Measurements from ENCODE around the gene CDK14. TPM values are rescaled to one million over a fixed set of nuclear protein-coding genes. Genes with fewer than 3 reads are reported as not detected.

The CDK14 gene
- total and polyA plus RNA-seq, 2 of the 8 experiments (the other 6 are each of a cell fraction or from before 2014, with no cell fraction given) = 5.5 to 47.3 TPM

GRCh38 chr7:90835861-90836260 is 239.7 kb downstream of the CDK14 start:
- Histone ChIP-seq H3K4me3 (ENCODE audit: extremely low read depth in 1 of 4, insufficient read depth in 2 of 4, low read depth in 3 of 4, low read length in 4 of 4) (no peak overlapping the region), H3K4me2 (ENCODE audit: insufficient read depth in 1 of 2, low read depth in 2 of 2, low read length in 2 of 2) (no peak overlapping the region), H2BK12ac (ENCODE audit: low read depth, low read length) (no peak overlapping the region), H3K18ac (ENCODE audit: extremely low read depth, low read length) (no peak overlapping the region), H3K23me2 (ENCODE audit: low read depth, low read length) (no peaks in the 10 kb centered on the region), H3K14ac (ENCODE audit: insufficient read length) (no peak overlapping the region), H3K79me2 (ENCODE audit: control insufficient read depth in 1 of 2, insufficient read depth in 2 of 2, low read length in 2 of 2) (no peaks in the 10 kb centered on the region), H4K91ac (replicated peaks; ENCODE audit: insufficient read length, low read length) (no peak overlapping the region), H2AK5ac (ENCODE audit: low read depth, low read length) (no peak overlapping the region), H2BK5ac (ENCODE audit: low read depth, low read length) (no peak overlapping the region), H4K5ac (ENCODE audit: insufficient read length, low read depth, low read length) (no peak overlapping the region), H3K36me3 (ENCODE audit: control insufficient read depth in 2 of 4, insufficient read depth in 4 of 4, low read length in 3 of 4) (no peaks in the 10 kb centered on the region; a peak in 1 of 8 replicates), H2BK15ac (ENCODE audit: low read length) (no peak overlapping the region), H4K20me1 (replicated peaks in 1 of 2; ENCODE audit: control insufficient read depth in 1 of 2, insufficient read depth in 2 of 2, low read length in 2 of 2) (no peaks in the 10 kb centered on the region), H2AFZ (ENCODE audit: low read length) (no peak overlapping the region), H2BK120ac (replicated peaks; ENCODE audit: low read depth, low read length) (no peak overlapping the region), H3K23ac (ENCODE audit: insufficient read length) (no peak overlapping the region), H2BK20ac (ENCODE audit: low read length) (no peak overlapping the region), H3K27ac (ENCODE audit: low read depth, low read length) (no peak overlapping the region), H4K8ac (ENCODE audit: extremely low read depth, insufficient read depth, low read length) (no peak overlapping the region), H3K9ac (replicated peaks in 1 of 4; ENCODE audit: extremely low read depth in 1 of 4, low read depth in 3 of 4, low read length in 3 of 4) (no peak overlapping the region), H3K4me1 (replicated peaks in 1 of 4; ENCODE audit: control insufficient read depth in 3 of 4, insufficient read depth in 4 of 4, low read length in 3 of 4) (no peaks in the 10 kb centered on the region), H3K4ac (replicated peaks; ENCODE audit: insufficient read length, low read depth, low read length) (no peak overlapping the region), H3K79me1 (ENCODE audit: low read depth, low read length) (no peaks in the 10 kb centered on the region), H3K56ac (replicated peaks; ENCODE audit: insufficient read length, low read depth, low read length) (no peak overlapping the region), H3K9me3 (ENCODE audit: insufficient read depth in 2 of 2, low read depth in 1 of 2, low read length in 1 of 2) (peaks cover 0 to 11% of the 10 kb centered on the region in 2 experiments; a peak in 2 of 4 replicates), H3K27me3 (replicated peaks in 1 of 4; ENCODE audit: control insufficient read depth in 3 of 4, extremely low read depth in 1 of 4, insufficient read depth in 3 of 4, low read length in 3 of 4) (no peaks in the 10 kb centered on the region)
- WGBS, 2 experiments (ENCODE audit: extremely low coverage in 1 of 2, insufficient coverage in 1 of 2, insufficient read length in 1 of 2, insufficient replicate concordance in 2 of 2, low coverage in 1 of 2, low lambda C conversion rate in 2 of 2, missing lambda C conversion rate in 1 of 2) = 87% methylated on average over 1 of the region's 1 CpG; no CpG with 5 or more reads in 1 of the 2 experiments
- FAIRE-seq (no peak), DNase-seq (ENCODE audit: low read depth in 1 of 2, low spot score in 2 of 2) (no peak)
- CTCF ChIA-PET (ENCODE audit: partially characterized antibody) = interaction anchor here (0.5 kb wide), 1 partner anchor 85 kb away, joined by 3 read pairs; no protein-coding TSS in a partner anchor
- POLR2A ChIA-PET (ENCODE audit: partially characterized antibody) = no interaction called here
- TF ChIP-seq TAF1 (IDR thresholded peaks at IDR 0.05; ENCODE audit: low read depth, low read length) (no peak), CHD1 (IDR thresholded peaks at IDR 0.05; ENCODE audit: low read depth, low read length) (no peak), KDM1A (IDR thresholded peaks at IDR 0.05; ENCODE audit: borderline replicate concordance, low read length) (no peak), EGR1 (IDR thresholded peaks at IDR 0.05; ENCODE audit: borderline replicate concordance, low read depth, low read length) (no peak), MAFK (IDR thresholded peaks at IDR 0.05; ENCODE audit: low read depth, low read length) (no peak), SAP30 (IDR thresholded peaks at IDR 0.05; ENCODE audit: insufficient read depth, insufficient replicate concordance, low read length) (no peak), CBX5 (IDR thresholded peaks at IDR 0.05; ENCODE audit: low read depth, low read length) (no peak), JUND (IDR thresholded peaks at IDR 0.05; ENCODE audit: low read length) (no peak), POLR2AphosphoS5 (IDR thresholded peaks at IDR 0.05; ENCODE audit: low read depth, low read length) (no peak), RNF2 (IDR thresholded peaks at IDR 0.05; ENCODE audit: borderline replicate concordance, low read depth, low read length, missing control alignments, poor library complexity, severe bottlenecking) (no peak), SP2 (IDR thresholded peaks at IDR 0.05; ENCODE audit: low read length) (no peak), TEAD4 (IDR thresholded peaks at IDR 0.05; ENCODE audit: low read depth, low read length) (no peak)
